B cell (primary cell): ENCODE results near the gene CCDC136. TPM values are rescaled to one million over a fixed set of nuclear protein-coding genes. Genes with fewer than 3 reads are reported as not detected.

Experiments
- ATAC-seq: fragments of 200-7000 bp; cut with Tn5 transposase; one replicate; pipeline ENCODE4 v1.10.0; 2021; ENCODE audit warnings: low read depth, mild to moderate bottlenecking, moderate number of reproducible peaks, moderate library complexity
- CTCF ChIA-PET: fragments of 350-600 bp; sonication (Branson Sonifier 250); formaldehyde crosslinking; loops from one replicate; lab custom pipeline; 2021; ENCODE audit warnings: antibody characterized with exemption, inconsistent platforms; lab: Charles Lee
- POLR2A ChIA-PET: fragments of 350-600 bp; sonication (Branson Sonifier 250); formaldehyde crosslinking; loops from one replicate; lab custom pipeline; 2021; ENCODE audit warnings: antibody characterized with exemption; lab: Charles Lee
- DNase-seq: peaks from one replicate; pipeline ENCODE4 v3.0.0; 2013
- H2AFZ ChIP-seq: 2 replicates; pipeline ENCODE4 v1.6.1; 2012; ENCODE audit warnings: mild to moderate bottlenecking, low read depth, low read length; ENCODE audit not compliant: insufficient read depth, poor library complexity, severe bottlenecking
- H3K27ac ChIP-seq, 2 donors: 1 replicate in 1 of 2; 2 replicates in 1 of 2; pipeline ENCODE4 v1.5.1; 2012 to 2013; ENCODE audit warnings: low read length in 2 of 2, mild to moderate bottlenecking in 2 of 2, moderate library complexity in 1 of 2
- H3K27me3 ChIP-seq, 4 experiments: fragments of 200-600 bp in 1 of 4; sonication (generic) in 1 of 4; replicated peaks in 1 of 4; 1 replicate in 2 of 4; 2 replicates in 2 of 4; pipeline versions ENCODE4 v1.6.1 to v1.7.0; 2013 to 2016; ENCODE audit warnings: low read length in 3 of 4, mild to moderate bottlenecking in 2 of 4, mixed read lengths in 1 of 4, moderate library complexity in 1 of 4; ENCODE audit not compliant: insufficient read depth in 4 of 4, control insufficient read depth in 3 of 4; ENCODE audit errors: control extremely low read depth in 1 of 4
- H3K36me3 ChIP-seq, 2 experiments: replicated peaks in 1 of 2; 1 replicate in 1 of 2; 2 replicates in 1 of 2; pipeline versions ENCODE4 v1.6.1 to v1.7.1; 2013; ENCODE audit warnings: low read length in 1 of 2; ENCODE audit not compliant: insufficient read depth in 2 of 2, control insufficient read depth in 1 of 2; ENCODE audit errors: control extremely low read depth in 1 of 2, extremely low read depth in 1 of 2
- H3K4me1 ChIP-seq, 2 donors: fragments of 200-600 bp in 1 of 2; sonication (generic) in 1 of 2; 1 replicate in 1 of 2; 2 replicates in 1 of 2; pipeline versions ENCODE4 v1.5.1 to v1.6.1; 2013 to 2017; ENCODE audit warnings: low read length in 2 of 2; ENCODE audit not compliant: control insufficient read depth in 2 of 2, insufficient read depth in 2 of 2
- H3K4me2 ChIP-seq: replicated peaks from 2 replicates; pipeline ENCODE3; 2012; ENCODE audit warnings: mild to moderate bottlenecking, low read depth, low read length; ENCODE audit not compliant: poor library complexity, severe bottlenecking
- H3K4me3 ChIP-seq, 5 experiments: fragments of 200-600 bp in 1 of 5; sonication (generic) in 1 of 5; 1 replicate in 3 of 5; 2 replicates in 2 of 5; pipeline versions ENCODE4 v1.5.1 to v1.7.0; 2011 to 2016; ENCODE audit warnings: low read length in 4 of 5, mild to moderate bottlenecking in 4 of 5, low read depth in 2 of 5, control low read depth in 1 of 5, moderate library complexity in 1 of 5; ENCODE audit not compliant: insufficient read depth in 1 of 5; ENCODE audit errors: control extremely low read depth in 1 of 5, extremely low read depth in 1 of 5
- H3K79me2 ChIP-seq: fragments of 200-600 bp; sonication (generic); one replicate; pipeline ENCODE4 v1.6.0; 2016; ENCODE audit warnings: low read length; ENCODE audit not compliant: control insufficient read depth, insufficient read depth
- H3K9ac ChIP-seq: fragments of 200-600 bp; sonication (generic); 2 replicates; pipeline ENCODE4 v1.6.1; 2017; ENCODE audit warnings: mild to moderate bottlenecking, low read length, moderate library complexity
- H3K9me3 ChIP-seq, 3 donors: one replicate each; pipeline versions ENCODE4 v1.6.1 to v1.7.1; 2013; ENCODE audit warnings: low read length in 2 of 3; ENCODE audit not compliant: control insufficient read depth in 2 of 3, insufficient read depth in 1 of 3; ENCODE audit errors: control extremely low read depth in 1 of 3
- H4K20me1 ChIP-seq: 2 replicates; pipeline ENCODE4 v1.6.0; 2012; ENCODE audit warnings: mild to moderate bottlenecking, low read length; ENCODE audit not compliant: insufficient read depth, control insufficient read depth, poor library complexity, severe bottlenecking
- H3K27ac Mint-ChIP-seq: one replicate; pipeline ENCODE4 v1.8.0; 2021; ENCODE audit warnings: mixed read lengths
- H3K27me3 Mint-ChIP-seq: one replicate; pipeline ENCODE4 v1.8.0; 2021; ENCODE audit warnings: mixed read lengths
- H3K4me1 Mint-ChIP-seq: one replicate; pipeline ENCODE4 v1.8.0; 2021; ENCODE audit warnings: mixed read lengths
- H3K4me3 Mint-ChIP-seq: one replicate; pipeline ENCODE4 v1.8.0; 2021; ENCODE audit warnings: mixed read lengths
- H3K9me3 Mint-ChIP-seq: one replicate; pipeline ENCODE4 v1.8.0; 2022; ENCODE audit warnings: mixed read lengths; ENCODE audit not compliant: insufficient read depth
- EZH2 ChIP-seq: IDR thresholded peaks from 2 replicates; pipeline ENCODE4 v1.6.1; 2012; ENCODE audit warnings: borderline replicate concordance, low read depth, mild to moderate bottlenecking, moderate library complexity, low read length; ENCODE audit not compliant: insufficient read depth, poor library complexity, severe bottlenecking
- WGBS: methylation state at CpG from one replicate; pipeline ENCODE4 v1.1.5; 2013; ENCODE audit warnings: missing lambda C conversion rate; ENCODE audit not compliant: insufficient coverage; 5-methylcytosine and 5-hydroxymethylcytosine counted together
- intact Hi-C: fragments of 100-400 bp; cut with micrococcal nuclease; formaldehyde crosslinking; loops from one replicate; pipeline ENCODE4 v1.10.0; 2022
- polyA plus RNA-seq: library from polyadenylated mRNA; depleted of rRNA; stranded (reverse); fragments of >200 nt; gene quantifications from 2 replicates; pipeline ENCODE4 v1.2.3, GENCODE V29; 2012
- total RNA-seq, 2 donors: library from RNA; stranded (reverse); fragments of 120-200 nt in 1 of 2; gene quantifications; 1 replicate in 1 of 2; 2 replicates in 1 of 2; pipeline versions ENCODE4 v1.2.3 to v1.2.4, GENCODE V29; 2013 to 2022
- TF ChIP-seq, protein P1 (sequence below): fragments of 200-600 bp; IDR thresholded peaks from one replicate; pipeline ENCODE4 v1.8.0; 2022; ENCODE audit warnings: antibody characterized with exemption, mild to moderate bottlenecking

The CCDC136 gene
- total and polyA plus RNA-seq, 2 donors (not counting 1 experiment from before 2014, with no cell fraction given): 2.2 to 13.9 TPM

- Histone ChIP-seq H3K4me1 (peaks cover 20 to 21% of the 10 kb centered on the region in 2 donors), H3K79me2 (no peaks in the 10 kb centered on the region), H2AFZ (no peak overlapping the region), H3K36me3 (no peaks in the 10 kb centered on the region), H3K4me2 (no peak overlapping the region), H3K27ac (no peak overlapping the region), H3K9ac (no peak overlapping the region), H3K4me3 (no peak overlapping the region), H3K9me3 (peaks cover 0 to 3% (median 0%) of the 10 kb centered on the region in 3 donors), H4K20me1 (no peaks in the 10 kb centered on the region), H3K27me3 (peaks cover 0 to 24% (median 7%) of the 10 kb centered on the region in 4 experiments)
- H3K27me3 Mint-ChIP-seq: peaks cover 14% of the 10 kb centered on the region
- ATAC-seq (no peak), DNase-seq (no peak)
- peaks cover 13% of the 10 kb centered on the region for H3K4me1 Mint-ChIP-seq
- 92% methylated on average over 14 of the region's 16 CpGs for WGBS
- no peak overlapping the region for H3K27ac Mint-ChIP-seq
- CTCF ChIA-PET: interaction anchor here (1.5 kb wide), 2 partner anchors 28 to 48 kb away, joined by 4 read pairs; partner anchors contain the start of gene ATP6V1F
- intact Hi-C loops: no loop called here
- no peaks in the 10 kb centered on the region for H3K9me3 Mint-ChIP-seq
- POLR2A ChIA-PET: no interaction called here
- H3K4me3 Mint-ChIP-seq: no peak overlapping the region
- no peak for TF ChIP-seq EZH2
- TF ChIP-seq, protein P1, sequence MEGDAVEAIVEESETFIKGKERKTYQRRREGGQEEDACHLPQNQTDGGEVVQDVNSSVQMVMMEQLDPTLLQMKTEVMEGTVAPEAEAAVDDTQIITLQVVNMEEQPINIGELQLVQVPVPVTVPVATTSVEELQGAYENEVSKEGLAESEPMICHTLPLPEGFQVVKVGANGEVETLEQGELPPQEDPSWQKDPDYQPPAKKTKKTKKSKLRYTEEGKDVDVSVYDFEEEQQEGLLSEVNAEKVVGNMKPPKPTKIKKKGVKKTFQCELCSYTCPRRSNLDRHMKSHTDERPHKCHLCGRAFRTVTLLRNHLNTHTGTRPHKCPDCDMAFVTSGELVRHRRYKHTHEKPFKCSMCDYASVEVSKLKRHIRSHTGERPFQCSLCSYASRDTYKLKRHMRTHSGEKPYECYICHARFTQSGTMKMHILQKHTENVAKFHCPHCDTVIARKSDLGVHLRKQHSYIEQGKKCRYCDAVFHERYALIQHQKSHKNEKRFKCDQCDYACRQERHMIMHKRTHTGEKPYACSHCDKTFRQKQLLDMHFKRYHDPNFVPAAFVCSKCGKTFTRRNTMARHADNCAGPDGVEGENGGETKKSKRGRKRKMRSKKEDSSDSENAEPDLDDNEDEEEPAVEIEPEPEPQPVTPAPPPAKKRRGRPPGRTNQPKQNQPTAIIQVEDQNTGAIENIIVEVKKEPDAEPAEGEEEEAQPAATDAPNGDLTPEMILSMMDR: no peak
These were observed 43.5 kb downstream of the CCDC136 start for GRCh38 chr7:128835231-128835751.
